Measurements from ENCODE around the gene HOXC4.
"Not testable (repeated sequence)": the region's sequence is repeated elsewhere in the genome, so short reads cannot be mapped to it uniquely, and the experiment has no call there.

- not testable (repeated sequence) for TF ChIP-seq CTCF, POLR2A (IDR thresholded peaks at IDR 0.05)
Observed at GRCh38 chr12:54098644-54099043, 45.0 kb downstream of the HOXC4 start.
